ENCODE measurements around the gene PLAC8.

GRCh38 chr4:83150653-83151330, 36.3 kb upstream of the PLAC8 start:
- no peak for TF ChIP-seq CTCF (IDR thresholded peaks at IDR 0.05; ENCODE audit: control extremely low read depth in 1 of 3, insufficient read depth in 1 of 3, low read depth in 1 of 3, low read length in 3 of 3)
- TF ChIP-seq POLR2A (IDR thresholded peaks at IDR 0.05; ENCODE audit: control extremely low read depth in 1 of 2, low read depth in 2 of 2, low read length in 2 of 2), result no peak
- no peak for TF ChIP-seq CTBP2 (IDR thresholded peaks at IDR 0.05; ENCODE audit: borderline replicate concordance, insufficient read depth, insufficient read length, low read length)
- TF ChIP-seq MAX (IDR thresholded peaks at IDR 0.05), result no peak
- TF ChIP-seq TEAD4 (IDR thresholded peaks at IDR 0.05; ENCODE audit: low read depth, low read length), result no peak
- no peak for TF ChIP-seq EZH2 (IDR thresholded peaks at IDR 0.05; ENCODE audit: low read depth, low read length, severe bottlenecking)
- no peak for TF ChIP-seq CREB1 (IDR thresholded peaks at IDR 0.05)
- TF ChIP-seq CEBPB (IDR thresholded peaks at IDR 0.05; ENCODE audit: low read depth, low read length), result no peak
- no peak for TF ChIP-seq CBX5 (IDR thresholded peaks at IDR 0.05; ENCODE audit: low read depth, low read length)
